ENCODE results near the gene SCN2A.
"Not testable (repeated sequence)": the region's sequence is repeated elsewhere in the genome, so short reads cannot be mapped to it uniquely, and the experiment has no call there.

Gene SCN2A

DNA sequence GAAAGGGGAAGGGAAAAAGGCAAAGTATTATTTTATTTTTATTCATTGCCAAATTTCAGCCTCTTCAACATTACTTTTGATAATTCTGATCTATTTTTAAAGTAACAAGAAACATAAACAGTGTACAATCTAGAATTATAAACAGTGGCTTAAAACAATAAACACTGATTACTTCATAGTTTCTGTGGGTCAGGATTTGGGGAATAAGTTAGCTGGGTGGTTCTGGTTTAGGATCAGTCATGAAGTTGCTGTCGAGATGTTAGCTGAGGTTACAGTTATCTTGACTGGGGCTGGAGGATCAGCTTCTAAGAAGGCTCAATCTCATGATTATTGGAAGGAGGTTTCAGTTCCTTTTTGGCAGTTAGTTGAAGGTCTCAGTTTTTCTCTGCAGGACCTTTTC is 109.2 kb downstream of the SCN2A start:
- DNase-seq, result no peak

DNA sequence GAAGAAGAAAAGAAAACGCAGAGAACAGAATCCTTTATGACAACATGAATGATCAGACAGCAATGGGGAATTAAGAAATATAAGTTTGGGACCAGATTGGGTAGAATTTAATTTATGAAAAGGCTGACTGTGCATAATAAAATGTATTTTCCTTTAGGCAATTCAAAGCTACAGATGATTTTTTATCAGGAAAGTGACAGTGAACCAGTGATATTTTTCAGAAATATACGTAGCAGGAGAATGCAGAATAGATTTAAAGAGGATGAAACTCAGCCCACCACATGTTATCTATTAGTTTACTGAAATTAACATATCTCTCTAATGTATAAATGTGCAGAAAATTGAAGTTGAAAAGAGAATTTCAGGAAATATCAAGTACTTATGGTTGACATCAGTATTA is 110.0 kb downstream of the SCN2A start:
- no peak for DNase-seq

DNA sequence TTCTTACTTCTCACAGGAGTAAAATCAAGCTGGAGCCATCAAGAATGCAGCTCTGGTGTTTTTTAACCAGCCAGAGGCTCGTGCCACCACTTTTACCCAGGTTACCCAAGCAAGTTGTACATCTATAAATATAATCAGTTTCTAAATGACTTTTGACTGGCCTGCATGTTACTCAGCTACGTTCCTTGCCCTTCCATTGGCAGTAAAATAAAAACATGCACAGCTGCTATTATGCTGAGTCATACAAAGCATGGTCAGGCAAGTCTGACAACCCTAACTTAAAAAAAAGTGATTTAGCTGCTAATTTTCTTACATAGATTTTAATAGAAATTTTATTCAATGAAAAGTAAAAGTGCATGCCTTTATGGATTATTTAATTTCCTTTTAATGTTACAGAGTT is 118.5 kb downstream of the SCN2A start:
- no peak for DNase-seq

DNA sequence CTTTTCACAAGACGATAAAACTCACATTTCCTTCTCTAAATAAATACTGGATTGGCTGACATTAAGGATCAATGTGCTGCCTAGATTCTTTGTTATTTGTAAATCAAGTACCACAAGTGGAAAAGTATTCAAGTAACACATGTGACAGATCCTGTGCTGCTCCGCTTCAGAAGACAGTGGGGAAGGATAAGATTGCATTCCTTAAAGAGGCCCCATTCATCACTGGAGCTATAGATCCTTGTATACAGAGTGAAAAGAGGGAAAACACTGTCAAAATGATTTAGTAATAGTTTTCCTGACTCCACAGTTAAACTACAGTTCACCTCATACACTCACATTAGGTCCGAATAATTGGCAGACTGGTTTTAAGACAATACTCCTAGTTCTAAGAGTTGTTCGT is 122.3 kb downstream of the SCN2A start:
- DNase-seq, result no peak

DNA sequence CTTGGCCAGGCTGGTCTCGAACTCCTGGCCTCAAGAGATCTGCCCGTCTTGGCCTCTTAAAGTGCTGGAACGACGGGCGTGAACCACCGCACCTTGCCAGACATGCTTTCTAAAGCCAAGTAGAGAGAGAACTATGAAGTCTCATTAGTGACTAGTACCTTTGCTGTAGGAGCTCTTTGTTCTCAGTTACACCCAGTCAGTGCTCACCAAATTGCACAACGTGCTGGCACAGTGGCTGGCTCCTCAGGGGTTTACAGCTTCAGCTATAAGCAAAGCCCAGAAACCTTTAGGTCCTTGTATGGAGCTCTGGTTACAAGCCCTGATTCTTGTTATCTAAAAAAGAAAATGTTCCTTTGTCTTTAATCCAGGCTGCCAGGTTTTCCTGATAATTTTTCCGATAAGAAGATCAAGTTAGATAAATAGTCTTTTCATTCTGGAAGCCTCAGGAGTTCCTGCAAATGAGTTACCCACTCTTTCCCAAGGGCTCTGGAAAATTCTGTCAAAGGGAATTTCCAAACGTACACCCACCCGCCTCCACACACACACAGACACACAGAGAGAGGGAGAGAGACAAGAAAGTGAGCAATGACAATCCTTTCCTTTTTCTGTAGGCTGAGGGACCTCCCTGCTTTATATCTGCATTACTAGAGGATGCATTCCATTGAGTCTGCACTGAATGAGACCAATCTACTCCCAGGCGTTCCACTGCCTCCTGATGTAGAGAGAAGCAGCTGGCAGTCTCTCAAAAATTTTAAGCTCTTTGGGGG is 130.1 kb downstream of the SCN2A start:
- no peak for DNase-seq

DNA sequence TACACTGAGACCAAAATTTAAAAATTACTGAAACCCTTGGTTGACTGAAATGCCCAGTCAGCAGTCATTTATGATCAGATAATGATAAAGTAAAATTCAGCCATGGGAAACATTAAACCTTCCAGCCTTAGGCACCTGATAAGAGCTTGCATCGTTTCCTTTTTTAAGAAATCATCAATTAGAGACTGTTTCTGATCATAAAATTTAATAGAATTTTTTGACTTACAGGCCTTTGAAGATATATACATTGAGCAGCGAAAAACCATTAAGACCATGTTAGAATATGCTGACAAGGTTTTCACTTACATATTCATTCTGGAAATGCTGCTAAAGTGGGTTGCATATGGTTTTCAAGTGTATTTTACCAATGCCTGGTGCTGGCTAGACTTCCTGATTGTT is 130.7 kb downstream of the SCN2A start:
- DNase-seq, result no peak

DNA sequence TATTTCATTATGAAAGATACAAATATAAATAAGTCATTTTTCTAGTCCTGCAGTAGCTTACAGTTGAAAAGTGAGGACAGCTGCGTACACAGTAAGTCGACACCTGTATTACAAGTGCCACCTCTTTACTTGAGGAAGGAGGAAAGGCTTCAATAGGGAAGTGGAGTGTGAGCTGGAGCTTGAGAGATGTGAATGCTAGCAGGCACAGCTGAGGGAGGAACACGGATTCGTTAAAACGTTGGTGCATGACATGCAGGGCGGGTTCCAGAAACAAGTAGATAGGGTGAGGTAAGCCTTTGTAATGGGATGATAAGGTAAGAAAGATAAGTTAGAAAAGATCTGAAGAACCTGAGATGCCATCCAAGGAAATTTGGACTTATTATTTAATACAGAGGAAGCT is 132.1 kb downstream of the SCN2A start:
- no peak for DNase-seq

DNA sequence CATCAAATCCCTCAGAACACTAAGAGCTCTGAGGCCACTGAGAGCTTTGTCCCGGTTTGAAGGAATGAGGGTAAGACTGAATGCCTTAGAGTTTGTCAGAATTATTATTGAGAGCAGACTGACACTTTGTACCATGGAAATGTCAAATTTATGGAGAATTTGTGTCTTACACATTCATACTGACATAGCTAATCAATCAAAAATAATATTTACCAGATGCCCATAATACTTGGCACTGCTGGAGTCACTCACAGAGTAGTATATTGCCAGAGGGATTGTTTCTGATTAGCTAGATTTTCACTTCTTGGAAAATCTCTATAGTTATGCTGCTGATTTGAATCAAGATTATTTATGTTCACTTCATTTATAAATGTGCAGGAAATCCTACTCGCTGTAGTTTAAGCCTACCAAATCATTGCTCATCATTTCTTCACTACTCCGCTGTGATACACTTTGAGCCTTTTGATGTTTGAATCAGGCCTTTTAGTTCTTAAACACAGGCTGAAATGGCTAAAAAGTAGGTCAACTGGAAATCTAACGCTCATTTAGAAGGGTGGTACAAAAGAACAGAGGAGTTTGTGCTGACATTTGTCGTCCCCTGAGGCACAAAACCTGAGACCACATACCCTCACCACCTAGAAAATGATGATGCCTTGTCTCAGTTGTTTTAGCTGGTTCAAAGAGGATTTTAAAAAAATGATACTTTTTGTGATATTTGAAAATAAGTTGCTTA is 134.2 kb downstream of the SCN2A start:
- no peak for DNase-seq

DNA sequence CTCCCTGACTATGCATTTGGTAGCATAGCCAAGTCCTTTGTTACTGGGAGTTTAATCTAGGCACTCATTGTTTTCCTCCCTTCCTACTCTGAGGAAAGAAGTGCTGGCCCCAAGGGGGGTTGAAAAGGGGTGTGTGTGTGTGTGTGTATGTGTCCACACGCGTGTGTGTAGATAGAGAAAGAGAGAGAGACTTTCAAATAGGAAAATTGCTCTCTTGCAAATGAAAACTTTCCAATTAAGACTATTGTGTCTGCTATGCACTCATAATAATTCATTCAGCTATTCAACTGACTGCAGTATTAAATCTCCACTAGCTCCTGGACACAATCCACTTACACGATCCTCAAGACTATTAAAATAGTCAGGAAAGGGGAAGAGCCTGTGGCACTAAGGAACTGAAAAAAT is 137.4 kb downstream of the SCN2A start:
- DNase-seq, result no peak

DNA sequence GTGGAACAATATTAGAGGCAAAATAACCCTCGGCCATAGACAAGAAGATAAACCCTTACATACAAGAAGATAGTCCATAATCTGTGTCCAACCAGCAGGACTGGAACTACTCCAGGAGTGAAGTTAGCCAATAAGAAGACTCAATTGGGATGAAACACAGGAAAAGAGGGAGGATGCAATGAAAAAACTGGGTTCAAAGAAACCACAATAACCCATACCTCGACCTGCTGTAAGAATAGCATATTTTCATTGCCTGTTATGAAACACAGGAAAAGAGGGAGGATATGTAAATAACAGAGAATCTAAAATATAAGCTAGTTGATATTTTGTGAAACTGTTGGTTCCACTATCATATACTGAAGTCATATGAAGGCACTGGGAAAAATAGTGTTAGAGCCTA is 143.1 kb downstream of the SCN2A start:
- DNase-seq, result no peak

DNA sequence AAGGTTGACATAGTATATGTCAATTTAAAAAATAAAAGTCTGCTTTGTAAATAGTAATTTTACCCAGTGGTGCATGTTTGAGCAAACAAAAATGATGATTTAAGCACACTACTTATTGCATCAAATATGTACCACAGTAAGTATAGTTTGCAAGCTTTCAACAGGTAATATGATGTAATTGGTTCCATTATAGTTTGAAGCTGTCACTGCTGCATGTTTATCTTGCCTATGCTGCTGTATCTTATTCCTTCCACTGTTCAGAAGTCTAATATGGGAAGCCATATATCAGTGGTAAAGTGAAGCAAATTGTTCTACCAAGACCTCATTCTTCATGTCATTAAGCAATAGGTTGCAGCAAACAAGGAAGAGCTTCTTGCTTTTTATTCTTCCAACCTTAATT is 151.7 kb downstream of the SCN2A start:
- DNase-seq, result no peak

DNA sequence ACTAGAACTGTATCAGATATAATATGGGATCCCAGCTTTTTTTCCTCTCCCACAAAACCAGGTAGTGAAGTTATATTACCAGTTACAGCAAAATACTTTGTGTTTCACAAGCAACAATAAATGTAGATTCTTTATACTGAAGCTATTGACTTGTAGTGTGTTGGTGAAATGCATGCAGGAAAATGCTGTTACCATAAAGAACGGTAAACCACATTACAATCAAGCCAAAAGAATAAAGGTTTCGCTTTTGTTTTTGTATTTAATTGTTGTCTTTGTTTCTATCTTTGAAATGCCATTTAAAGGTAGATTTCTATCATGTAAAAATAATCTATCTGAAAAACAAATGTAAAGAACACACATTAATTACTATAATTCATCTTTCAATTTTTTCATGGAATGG is 152.6 kb downstream of the SCN2A start:
- no peak for DNase-seq

DNA sequence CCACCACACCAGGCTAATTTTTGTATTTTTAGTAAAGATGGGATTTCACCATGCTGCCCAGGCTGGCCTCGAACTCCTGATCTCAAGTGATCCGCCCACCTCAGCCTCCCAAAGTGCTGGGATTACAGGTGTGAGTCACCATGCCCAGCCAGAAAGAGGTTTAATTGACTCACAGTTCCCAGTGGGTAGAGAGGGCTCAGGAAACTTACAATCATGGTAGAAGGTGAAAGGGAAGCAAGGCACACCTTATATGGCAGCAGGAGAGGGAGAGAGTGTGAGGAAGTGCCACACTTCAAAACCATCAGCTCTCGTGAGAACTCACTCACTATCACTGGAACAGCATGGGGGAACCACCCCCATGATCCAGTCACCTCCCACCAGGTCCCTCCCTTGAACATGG is 159.4 kb downstream of the SCN2A start:
- DNase-seq, result not testable (repeated sequence)

DNA sequence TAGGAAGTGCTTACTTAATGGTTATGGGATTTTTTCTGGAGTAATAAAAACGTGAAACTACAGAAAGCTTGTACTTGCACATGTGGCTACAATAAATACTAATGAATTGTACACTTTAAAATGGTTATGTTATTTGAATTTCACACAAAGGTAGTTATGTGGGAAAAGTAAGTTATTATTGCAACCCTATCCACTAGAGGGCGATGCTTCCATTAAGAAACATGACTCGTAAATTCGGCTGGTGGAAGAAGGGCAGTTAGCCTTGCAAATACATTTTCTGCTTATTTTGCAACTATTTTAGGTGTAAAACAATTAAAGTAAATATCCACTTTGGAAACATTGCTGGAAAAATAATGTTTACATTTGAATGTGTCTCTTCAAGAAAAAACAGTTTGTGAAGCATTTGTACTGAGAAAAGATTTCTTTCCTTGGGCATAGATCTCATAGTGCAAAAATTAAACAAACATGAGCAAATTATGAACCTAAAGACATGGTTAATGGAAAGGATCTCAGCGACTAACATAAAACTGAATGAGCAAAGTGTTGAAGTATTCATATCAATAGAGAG is 162.2 kb downstream of the SCN2A start:
- DNase-seq, result no peak

DNA sequence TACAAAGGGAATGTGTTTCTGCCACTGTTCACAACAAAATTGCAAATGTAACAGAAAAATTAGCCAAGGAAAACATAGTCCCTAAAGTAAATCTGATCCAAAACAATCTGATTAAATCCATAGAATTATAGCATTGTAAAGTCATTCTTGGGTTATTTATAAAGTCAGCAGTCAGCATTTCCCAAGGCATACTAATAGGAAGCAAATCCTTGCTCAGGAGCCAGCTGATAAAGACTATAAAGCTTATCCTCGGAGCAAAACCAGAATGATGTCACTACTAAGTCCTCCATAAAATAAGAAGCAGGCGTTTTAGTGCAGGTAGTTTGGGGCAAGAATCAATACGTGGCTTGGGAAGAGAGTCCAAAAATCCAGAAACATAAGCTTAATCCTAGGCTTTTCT is 162.9 kb downstream of the SCN2A start:
- no peak for DNase-seq

DNA sequence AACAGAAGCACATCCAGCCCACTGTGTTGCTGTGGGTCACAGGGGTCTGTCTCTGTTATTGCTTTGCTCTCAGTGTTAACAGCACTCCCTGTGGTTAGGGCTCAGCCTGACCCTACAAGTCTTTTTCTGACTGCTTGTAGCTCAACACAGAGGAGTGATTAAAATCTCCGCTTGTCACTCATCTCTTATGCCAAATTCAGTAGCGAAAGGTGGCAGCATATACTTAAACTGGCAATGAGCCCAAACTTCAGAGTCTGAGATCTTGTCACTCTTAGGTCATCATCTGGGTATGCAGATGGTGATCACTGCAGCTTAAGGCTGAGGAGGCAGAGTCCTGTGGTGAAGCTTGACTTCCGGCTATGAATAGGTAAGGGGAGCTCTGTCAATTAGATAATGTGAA is 167.0 kb downstream of the SCN2A start:
- no peak for DNase-seq

DNA sequence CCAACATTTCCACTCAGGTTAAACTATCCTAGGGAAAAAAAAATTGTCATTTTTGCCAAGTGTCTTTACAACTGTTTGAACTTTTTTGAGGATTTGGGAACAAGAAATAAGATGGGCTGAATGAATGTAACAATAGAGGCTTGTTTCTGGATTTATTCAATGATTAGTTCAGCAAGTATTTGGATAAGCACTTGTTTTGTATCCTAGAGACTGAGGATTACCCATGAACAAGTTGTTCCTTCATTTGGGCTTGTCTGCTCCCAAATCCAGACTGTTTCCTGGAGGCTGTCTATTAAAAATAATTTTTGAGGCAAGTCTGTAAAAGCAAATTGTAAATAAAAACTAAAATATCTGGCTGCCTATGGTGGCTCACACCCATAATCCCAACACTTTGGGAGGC is 168.3 kb downstream of the SCN2A start:
- no peak for DNase-seq

DNA sequence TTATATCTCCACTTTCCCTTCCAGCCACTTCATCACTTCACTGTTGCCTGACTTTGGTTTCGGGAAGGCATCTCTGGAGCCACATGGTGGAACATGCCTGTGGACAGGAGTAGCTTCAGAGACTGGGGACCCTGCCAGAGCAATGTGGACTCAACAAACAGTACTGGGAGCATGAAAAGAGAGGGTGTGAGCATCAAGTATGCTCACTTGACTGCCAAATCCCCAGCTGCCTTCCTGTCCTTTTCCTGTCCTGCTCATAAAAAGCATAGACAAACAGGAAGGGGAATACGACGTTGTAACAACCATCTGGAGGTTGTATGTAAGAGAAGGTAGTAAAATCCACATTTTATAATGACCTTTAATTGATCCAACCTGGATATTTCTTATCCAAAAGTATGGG is 169.0 kb downstream of the SCN2A start:
- DNase-seq, result peak; percentile 49

DNA sequence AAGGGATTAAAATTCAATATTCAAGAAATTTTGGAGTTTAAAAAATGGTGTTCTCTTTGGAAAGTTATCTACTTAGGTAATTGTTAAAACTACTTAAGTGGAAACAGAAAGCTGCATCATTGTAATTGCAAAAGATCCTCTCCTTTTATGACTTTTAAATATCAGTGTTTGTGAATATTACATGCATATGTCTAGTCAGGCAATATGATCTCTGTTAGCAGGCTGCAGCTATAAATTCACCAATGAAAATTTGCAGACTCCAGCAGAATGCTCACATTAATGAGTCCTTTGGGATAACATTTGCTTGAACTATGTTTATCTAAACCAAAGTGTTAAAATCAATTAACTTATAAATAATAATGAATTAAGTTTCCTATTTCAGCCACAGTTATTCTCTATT is 171.1 kb downstream of the SCN2A start:
- no peak for DNase-seq

DNA sequence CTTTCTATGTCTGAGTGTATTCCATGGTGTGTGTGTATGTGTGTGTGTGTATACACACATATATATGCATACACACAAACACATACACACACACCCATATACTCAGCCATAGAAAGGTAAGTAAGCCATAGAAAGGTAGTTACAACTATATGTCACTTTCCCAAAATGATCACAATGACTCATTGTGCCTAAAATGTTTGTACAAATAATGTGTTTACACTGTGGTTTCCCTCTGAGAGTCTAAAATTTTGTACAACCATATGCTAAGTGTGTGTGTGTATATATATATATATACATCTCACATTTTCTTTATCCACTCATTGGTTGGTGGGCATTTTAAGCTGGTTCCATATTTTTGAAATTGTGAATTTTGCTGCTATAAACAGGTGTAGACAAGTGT is 175.0 kb downstream of the SCN2A start:
- DNase-seq, result no peak

DNA sequence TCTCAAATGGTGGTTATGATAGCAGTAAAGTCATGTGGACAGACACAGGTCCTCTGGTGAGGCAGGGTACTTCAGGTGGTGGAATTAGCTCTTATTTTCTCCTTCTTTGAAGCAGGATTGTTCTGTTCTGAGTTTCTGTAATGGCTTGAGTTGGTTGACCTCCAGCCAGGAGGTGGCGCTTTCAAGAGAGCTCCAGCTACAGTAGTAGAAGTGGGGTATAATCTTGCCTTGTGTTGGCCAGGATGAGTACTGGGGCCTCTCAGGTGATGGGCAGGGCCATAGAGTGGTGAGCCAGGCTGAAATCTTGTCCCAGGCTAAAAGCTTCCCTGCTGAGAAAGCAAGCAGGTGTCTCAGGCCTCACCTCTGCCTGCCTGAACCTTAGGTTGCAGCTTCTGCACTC is 177.8 kb downstream of the SCN2A start:
- no peak for DNase-seq

DNA sequence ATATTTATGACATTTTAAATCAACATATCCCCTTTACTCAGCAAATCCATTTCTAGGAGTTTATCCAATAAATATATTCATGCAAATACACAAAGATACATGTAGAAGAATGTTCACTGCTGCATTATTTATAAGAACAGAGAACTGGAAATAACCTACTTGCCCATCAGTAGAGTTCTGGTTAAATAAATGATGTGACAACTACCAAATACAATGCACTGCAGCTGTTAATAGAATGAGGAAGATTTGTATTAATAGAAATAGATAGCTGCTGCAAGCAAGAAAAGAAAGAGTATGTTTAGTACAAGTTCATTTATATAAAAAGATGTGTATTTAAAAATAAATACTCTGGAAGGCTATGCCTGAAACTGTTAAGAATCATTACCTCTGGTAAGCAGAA is 181.0 kb downstream of the SCN2A start:
- DNase-seq, result no peak

DNA sequence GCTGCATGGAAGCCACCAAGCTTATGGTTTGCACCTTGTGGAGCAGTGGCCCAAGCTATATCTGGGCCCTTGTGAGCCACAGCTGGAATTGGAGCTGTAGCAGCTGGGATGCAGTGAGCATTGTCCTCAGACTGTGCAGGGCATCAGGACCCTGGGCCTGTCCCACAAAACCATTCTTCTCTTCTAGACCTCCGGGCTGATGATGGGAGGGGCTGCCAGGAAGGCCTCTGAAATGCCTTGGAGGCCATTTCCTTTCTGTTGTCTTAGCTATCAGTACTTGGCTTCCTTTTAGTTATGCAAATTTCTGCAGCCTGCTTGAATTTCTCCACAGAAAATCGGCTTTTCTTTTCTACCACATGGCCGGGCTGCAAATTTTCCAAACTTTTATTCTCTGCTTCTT is 183.9 kb downstream of the SCN2A start:
- no peak for DNase-seq

DNA sequence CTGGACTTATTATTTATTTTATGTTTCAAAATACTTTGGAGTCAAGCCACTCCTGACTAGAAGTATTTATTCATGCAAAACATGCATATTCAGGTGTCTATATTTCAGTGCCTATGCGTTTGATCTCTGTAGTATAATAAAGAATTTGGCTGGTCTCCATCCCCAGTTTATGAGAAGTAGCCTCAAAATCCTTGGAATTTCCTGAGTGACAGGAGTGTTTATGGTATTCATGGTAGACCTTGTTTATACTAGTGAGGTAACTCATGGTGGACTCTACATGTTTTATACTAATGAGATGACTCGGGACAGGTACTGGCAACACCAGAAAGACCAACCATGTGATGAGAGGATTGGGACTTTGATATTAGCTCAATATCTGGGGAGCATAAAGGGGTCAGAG is 186.3 kb downstream of the SCN2A start:
- no peak for DNase-seq

DNA sequence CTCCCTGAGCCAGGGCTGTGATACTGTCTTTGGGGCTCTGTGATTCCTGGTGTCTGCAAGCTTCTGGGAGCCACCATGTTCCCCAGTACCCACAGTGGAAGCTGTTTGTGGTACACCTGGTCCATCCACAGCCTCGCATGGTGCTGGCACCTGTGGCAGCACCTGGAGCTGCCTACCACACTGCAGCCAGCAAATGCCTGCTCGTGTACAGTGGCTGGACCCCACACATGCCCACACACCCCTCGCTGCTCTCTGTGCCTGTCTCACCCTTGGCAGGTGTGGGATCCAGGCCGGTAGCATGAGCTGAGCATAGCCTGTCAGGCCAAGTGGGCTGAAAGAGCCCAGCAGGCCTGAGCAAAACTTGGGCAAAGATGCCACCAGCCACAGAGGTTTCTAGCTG is 188.5 kb downstream of the SCN2A start:
- DNase-seq, result no peak
